HEK293 (cell line): Measurements from ENCODE around the gene IGF2R.

Source experiments
- GLI4 ChIP-seq: fragments of 450-650 bp; formaldehyde crosslinking; IDR thresholded peaks from 2 replicates; pipeline ENCODE4 v1.5.1; 2016; ENCODE audit warnings: missing biosample characterization, missing genetic modification characterization
- TRIM28 ChIP-seq: IDR thresholded peaks from 2 replicates; pipeline ENCODE4 v1.6.1; 2011; ENCODE audit warnings: low read length, control low read depth, borderline replicate concordance
- ZBTB7A ChIP-seq: fragments of 450-650 bp; formaldehyde crosslinking; IDR thresholded peaks from 2 replicates; pipeline ENCODE4 v1.5.1; 2016; ENCODE audit warnings: low read depth, missing biosample characterization, missing genetic modification characterization
- ZFP41 ChIP-seq: fragments of 450-650 bp; formaldehyde crosslinking; IDR thresholded peaks from 2 replicates; pipeline ENCODE4 v1.5.1; 2016; ENCODE audit warnings: missing biosample characterization, missing genetic modification characterization, borderline replicate concordance
- ZNF138 ChIP-seq: fragments of 450-650 bp; formaldehyde crosslinking; IDR thresholded peaks from 2 replicates; pipeline ENCODE4 v1.5.1; 2016; ENCODE audit warnings: missing biosample characterization, missing genetic modification characterization, borderline replicate concordance
- ZNF23 ChIP-seq: fragments of 450-650 bp; formaldehyde crosslinking; IDR thresholded peaks from 2 replicates; pipeline ENCODE4 v1.5.1; 2016; ENCODE audit warnings: missing biosample characterization, missing genetic modification characterization, borderline replicate concordance
- ZNF24 ChIP-seq: fragments of 450-650 bp; formaldehyde crosslinking; IDR thresholded peaks from 2 replicates; pipeline ENCODE4 v1.5.1; 2016; ENCODE audit warnings: missing biosample characterization, missing genetic modification characterization
- ZNF335 ChIP-seq: fragments of 450-650 bp; formaldehyde crosslinking; conservative IDR thresholded peaks from 2 replicates; pipeline ENCODE4 v1.5.1; 2016; ENCODE audit warnings: missing biosample characterization, missing genetic modification characterization
- TF ChIP-seq, protein P1 (sequence below): fragments of 450-650 bp; formaldehyde crosslinking; IDR thresholded peaks from 2 replicates; pipeline ENCODE4 v1.5.1; 2016; ENCODE audit warnings: missing biosample characterization, missing genetic modification characterization
- TF ChIP-seq, protein P2 (sequence below): fragments of 450-650 bp; formaldehyde crosslinking; IDR thresholded peaks from 2 replicates; pipeline ENCODE4 v1.5.1; 2016; ENCODE audit warnings: missing biosample characterization, missing genetic modification characterization
- TF ChIP-seq, protein P3 (sequence below): fragments of 450-650 bp; formaldehyde crosslinking; IDR thresholded peaks from 2 replicates; pipeline ENCODE4 v1.5.1; 2016; ENCODE audit warnings: missing biosample characterization, missing genetic modification characterization
- TF ChIP-seq, protein P4 (sequence below): fragments of 450-650 bp; formaldehyde crosslinking; IDR thresholded peaks from 2 replicates; pipeline ENCODE4 v1.5.1; 2016; ENCODE audit warnings: missing biosample characterization, missing genetic modification characterization

DNA sequence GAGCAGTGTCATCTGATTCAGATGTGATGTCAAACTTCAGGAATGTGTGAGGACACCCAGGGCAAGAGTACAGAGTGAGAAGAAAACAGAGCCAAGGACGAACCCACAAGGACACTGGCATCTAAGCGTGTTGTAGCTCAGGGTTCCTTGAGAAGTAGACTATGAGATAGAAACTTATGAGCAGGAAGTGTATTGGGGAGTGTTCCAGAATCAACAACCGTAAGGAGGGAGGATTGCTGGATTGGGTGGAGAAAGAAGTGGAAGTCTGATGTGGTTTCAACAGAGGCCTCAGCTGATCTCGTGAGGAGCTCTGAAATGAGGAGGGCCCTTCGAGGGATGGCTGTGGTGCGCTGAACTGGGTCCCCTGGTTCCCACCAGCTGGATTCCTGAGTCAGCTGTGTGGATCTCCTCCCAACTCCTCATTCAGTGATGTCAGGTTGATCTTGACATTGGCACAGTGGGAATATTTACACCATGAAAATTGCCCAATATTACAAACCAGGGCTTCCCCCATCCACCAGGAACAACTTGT is 25.7 kb upstream of the IGF2R start:
- TF ChIP-seq, protein P1, sequence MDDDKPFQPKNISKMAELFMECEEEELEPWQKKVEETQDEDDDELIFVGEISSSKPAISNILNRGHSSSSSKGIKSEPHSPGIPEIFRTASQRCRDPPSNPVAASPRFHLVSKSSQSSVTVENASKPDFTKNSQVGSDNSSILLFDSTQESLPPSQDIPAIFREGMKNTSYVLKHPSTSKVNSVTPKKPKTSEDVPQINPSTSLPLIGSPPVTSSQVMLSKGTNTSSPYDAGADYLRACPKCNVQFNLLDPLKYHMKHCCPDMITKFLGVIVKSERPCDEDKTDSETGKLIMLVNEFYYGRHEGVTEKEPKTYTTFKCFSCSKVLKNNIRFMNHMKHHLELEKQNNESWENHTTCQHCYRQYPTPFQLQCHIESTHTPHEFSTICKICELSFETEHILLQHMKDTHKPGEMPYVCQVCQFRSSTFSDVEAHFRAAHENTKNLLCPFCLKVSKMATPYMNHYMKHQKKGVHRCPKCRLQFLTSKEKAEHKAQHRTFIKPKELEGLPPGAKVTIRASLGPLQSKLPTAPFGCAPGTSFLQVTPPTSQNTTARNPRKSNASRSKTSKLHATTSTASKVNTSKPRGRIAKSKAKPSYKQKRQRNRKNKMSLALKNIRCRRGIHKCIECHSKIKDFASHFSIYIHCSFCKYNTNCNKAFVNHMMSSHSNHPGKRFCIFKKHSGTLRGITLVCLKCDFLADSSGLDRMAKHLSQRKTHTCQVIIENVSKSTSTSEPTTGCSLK (tag by site-specific recombination), result no peak
- no peak for TF ChIP-seq GLI4
- TF ChIP-seq, protein P2, sequence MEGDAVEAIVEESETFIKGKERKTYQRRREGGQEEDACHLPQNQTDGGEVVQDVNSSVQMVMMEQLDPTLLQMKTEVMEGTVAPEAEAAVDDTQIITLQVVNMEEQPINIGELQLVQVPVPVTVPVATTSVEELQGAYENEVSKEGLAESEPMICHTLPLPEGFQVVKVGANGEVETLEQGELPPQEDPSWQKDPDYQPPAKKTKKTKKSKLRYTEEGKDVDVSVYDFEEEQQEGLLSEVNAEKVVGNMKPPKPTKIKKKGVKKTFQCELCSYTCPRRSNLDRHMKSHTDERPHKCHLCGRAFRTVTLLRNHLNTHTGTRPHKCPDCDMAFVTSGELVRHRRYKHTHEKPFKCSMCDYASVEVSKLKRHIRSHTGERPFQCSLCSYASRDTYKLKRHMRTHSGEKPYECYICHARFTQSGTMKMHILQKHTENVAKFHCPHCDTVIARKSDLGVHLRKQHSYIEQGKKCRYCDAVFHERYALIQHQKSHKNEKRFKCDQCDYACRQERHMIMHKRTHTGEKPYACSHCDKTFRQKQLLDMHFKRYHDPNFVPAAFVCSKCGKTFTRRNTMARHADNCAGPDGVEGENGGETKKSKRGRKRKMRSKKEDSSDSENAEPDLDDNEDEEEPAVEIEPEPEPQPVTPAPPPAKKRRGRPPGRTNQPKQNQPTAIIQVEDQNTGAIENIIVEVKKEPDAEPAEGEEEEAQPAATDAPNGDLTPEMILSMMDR (tag by site-specific recombination), result no peak
- TF ChIP-seq ZNF23 (tag by site-specific recombination), result no peak
- TF ChIP-seq ZNF138 (tag by site-specific recombination), result no peak
- no peak for TF ChIP-seq ZFP41 (tag by site-specific recombination)
- TF ChIP-seq, protein P3, sequence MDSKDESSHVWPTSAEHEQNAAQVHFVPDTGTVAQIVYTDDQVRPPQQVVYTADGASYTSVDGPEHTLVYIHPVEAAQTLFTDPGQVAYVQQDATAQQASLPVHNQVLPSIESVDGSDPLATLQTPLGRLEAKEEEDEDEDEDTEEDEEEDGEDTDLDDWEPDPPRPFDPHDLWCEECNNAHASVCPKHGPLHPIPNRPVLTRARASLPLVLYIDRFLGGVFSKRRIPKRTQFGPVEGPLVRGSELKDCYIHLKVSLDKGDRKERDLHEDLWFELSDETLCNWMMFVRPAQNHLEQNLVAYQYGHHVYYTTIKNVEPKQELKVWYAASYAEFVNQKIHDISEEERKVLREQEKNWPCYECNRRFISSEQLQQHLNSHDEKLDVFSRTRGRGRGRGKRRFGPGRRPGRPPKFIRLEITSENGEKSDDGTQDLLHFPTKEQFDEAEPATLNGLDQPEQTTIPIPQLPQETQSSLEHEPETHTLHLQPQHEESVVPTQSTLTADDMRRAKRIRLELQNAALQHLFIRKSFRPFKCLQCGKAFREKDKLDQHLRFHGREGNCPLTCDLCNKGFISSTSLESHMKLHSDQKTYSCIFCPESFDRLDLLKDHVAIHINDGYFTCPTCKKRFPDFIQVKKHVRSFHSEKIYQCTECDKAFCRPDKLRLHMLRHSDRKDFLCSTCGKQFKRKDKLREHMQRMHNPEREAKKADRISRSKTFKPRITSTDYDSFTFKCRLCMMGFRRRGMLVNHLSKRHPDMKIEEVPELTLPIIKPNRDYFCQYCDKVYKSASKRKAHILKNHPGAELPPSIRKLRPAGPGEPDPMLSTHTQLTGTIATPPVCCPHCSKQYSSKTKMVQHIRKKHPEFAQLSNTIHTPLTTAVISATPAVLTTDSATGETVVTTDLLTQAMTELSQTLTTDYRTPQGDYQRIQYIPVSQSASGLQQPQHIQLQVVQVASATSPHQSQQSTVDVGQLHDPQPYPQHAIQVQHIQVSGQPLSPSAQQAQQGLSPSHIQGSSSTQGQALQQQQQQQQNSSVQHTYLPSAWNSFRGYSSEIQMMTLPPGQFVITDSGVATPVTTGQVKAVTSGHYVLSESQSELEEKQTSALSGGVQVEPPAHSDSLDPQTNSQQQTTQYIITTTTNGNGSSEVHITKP (tag by site-specific recombination), result no peak
- TF ChIP-seq, protein P4, sequence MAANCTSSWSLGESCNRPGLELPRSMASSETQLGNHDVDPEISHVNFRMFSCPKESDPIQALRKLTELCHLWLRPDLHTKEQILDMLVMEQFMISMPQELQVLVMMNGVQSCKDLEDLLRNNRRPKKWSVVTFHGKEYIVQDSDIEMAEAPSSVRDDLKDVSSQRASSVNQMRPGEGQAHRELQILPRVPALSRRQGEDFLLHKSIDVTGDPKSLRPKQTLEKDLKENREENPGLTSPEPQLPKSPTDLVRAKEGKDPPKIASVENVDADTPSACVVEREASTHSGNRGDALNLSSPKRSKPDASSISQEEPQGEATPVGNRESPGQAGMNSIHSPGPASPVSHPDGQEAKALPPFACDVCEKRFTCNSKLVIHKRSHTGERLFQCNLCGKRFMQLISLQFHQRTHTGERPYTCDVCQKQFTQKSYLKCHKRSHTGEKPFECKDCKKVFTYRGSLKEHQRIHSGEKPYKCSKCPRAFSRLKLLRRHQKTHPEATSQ (tag by site-specific recombination), result no peak
- no peak for TF ChIP-seq ZNF335 (tag by site-specific recombination)
- no peak for TF ChIP-seq TRIM28
- no peak for TF ChIP-seq ZBTB7A (tag by site-specific recombination)
- TF ChIP-seq ZNF24, result no peak
